Measurements from ENCODE around the gene SCN5A.

GRCh38 chr3:38563070-38563885, 86.2 kb downstream of the SCN5A start:
- no peak for TF ChIP-seq EZH2 (IDR thresholded peaks at IDR 0.05; ENCODE audit: borderline replicate concordance, insufficient read depth, low read length, poor library complexity, severe bottlenecking)
- TF ChIP-seq SMC3 (conservative IDR thresholded peaks at IDR 0.05; ENCODE audit: poor library complexity) = no peak
- no peak for TF ChIP-seq CTCF (IDR thresholded peaks at IDR 0.05; ENCODE audit: poor library complexity, severe bottlenecking)
- TF ChIP-seq EP300 (conservative IDR thresholded peaks at IDR 0.05; ENCODE audit: poor library complexity, severe bottlenecking) = no peak
- TF ChIP-seq TAF1 (IDR thresholded peaks at IDR 0.05; ENCODE audit: low read depth) = no peak
- no peak for TF ChIP-seq POLR2AphosphoS5 (IDR thresholded peaks at IDR 0.05)

Measured in neural cell (in vitro differentiated cells).